Naive B cell (primary cell): Measurements from ENCODE around the gene C1orf167. TPM values are rescaled to one million over a fixed set of nuclear protein-coding genes. Genes with fewer than 3 reads are reported as not detected.

Experiments
- ATAC-seq, 2 donors: fragments of 150-1000 bp; cut with Tn5 transposase; 2 replicates each; pipeline ENCODE4 v1.10.0; 2021; ENCODE audit warnings: low read depth in 2 of 2, mild to moderate bottlenecking in 2 of 2, moderate library complexity in 2 of 2
- DNase-seq: peaks from one replicate; pipeline ENCODE4 v3.0.0; 2022
- H3K27ac Mint-ChIP-seq, 6 donors: one replicate each; pipeline ENCODE4 v1.8.0; 2020 to 2022; ENCODE audit warnings: mild to moderate bottlenecking in 6 of 6, mixed read lengths in 6 of 6, moderate library complexity in 5 of 6, inconsistent platforms in 2 of 6
- H3K27me3 Mint-ChIP-seq, 3 donors: one replicate each; pipeline ENCODE4 v1.8.0; 2021 to 2022; ENCODE audit warnings: mixed read lengths in 3 of 3, mild to moderate bottlenecking in 1 of 3
- H3K36me3 Mint-ChIP-seq, 2 donors: one replicate each; pipeline ENCODE4 v1.8.0; 2020 to 2022; ENCODE audit warnings: mixed read lengths in 2 of 2, inconsistent platforms in 1 of 2, mild to moderate bottlenecking in 1 of 2
- H3K4me1 Mint-ChIP-seq, 3 donors: one replicate each; pipeline ENCODE4 v1.8.0; 2020 to 2022; ENCODE audit warnings: mixed read lengths in 3 of 3, inconsistent platforms in 1 of 3, mild to moderate bottlenecking in 1 of 3, moderate library complexity in 1 of 3
- H3K4me3 Mint-ChIP-seq, 8 donors: one replicate each; pipeline ENCODE4 v1.8.0; 2020 to 2022; ENCODE audit warnings: mild to moderate bottlenecking in 8 of 8, mixed read lengths in 8 of 8, moderate library complexity in 8 of 8, inconsistent platforms in 2 of 8
- H3K9me3 Mint-ChIP-seq, 7 donors: one replicate each; pipeline ENCODE4 v1.8.0; 2020 to 2022; ENCODE audit warnings: mixed read lengths in 7 of 7, mild to moderate bottlenecking in 5 of 7, inconsistent platforms in 2 of 7, moderate library complexity in 1 of 7
- polyA plus RNA-seq, 6 donors: library from polyadenylated mRNA; unstranded; fragments of 300-500 nt; fragmentation: Illumina TruSeq; gene quantifications; one replicate each; pipeline ENCODE4 v1.2.3, GENCODE V29; 2021; ENCODE audit warnings: low read depth in 6 of 6

The C1orf167 gene
- polyA plus RNA-seq, 6 donors from 2014 or later = 2.9 TPM; not detected in 5

- Mint-ChIP-seq H3K27me3 (no peaks in the 10 kb centered on the region), H3K4me1 (peaks cover 28 to 61% (median 52%) of the 10 kb centered on the region in 3 donors), H3K9me3 (no peaks in the 10 kb centered on the region), H3K4me3 (peak overlapping the region in 5 of 8 donors; percentile 3 to 77 (median 41)), H3K27ac (peak overlapping the region in 4 of 6 donors; percentile 63 to 81 (median 68)), H3K36me3 (no peaks in the 10 kb centered on the region)
- ATAC-seq (no peak), DNase-seq (no peak)
Measured at GRCh38 chr1:11740258-11741192, 21.5 kb upstream of the C1orf167 start.

- H3K27ac Mint-ChIP-seq = peak overlapping the region in 1 of 6 donors; percentile 66
Measured at GRCh38 chr1:11741482-11741881, 20.5 kb upstream of the C1orf167 start.

GRCh38 chr1:11741919-11742558, 20.0 kb upstream of the C1orf167 start:
- ATAC-seq = no peak
- Mint-ChIP-seq H3K4me3 (peak overlapping the region in 1 of 8 donors; percentile 53), H3K27me3 (no peaks in the 10 kb centered on the region), H3K9me3 (no peaks in the 10 kb centered on the region), H3K4me1 (peaks cover 30 to 51% (median 39%) of the 10 kb centered on the region in 3 donors), H3K27ac (peak overlapping the region in 1 of 6 donors; percentile 24), H3K36me3 (peaks cover 7 to 10% of the 10 kb centered on the region in 2 donors)
- no peak for DNase-seq

More at GRCh38 chr1:11741482-11741881, 20.5 kb upstream of the C1orf167 start:
- Mint-ChIP-seq H3K9me3 (no peaks in the 10 kb centered on the region), H3K36me3 (peaks cover 1 to 7% of the 10 kb centered on the region in 2 donors), H3K27me3 (no peaks in the 10 kb centered on the region), H3K4me1 (peaks cover 28 to 56% (median 44%) of the 10 kb centered on the region in 3 donors), H3K4me3 (peak overlapping the region in 1 of 8 donors; percentile 77)
- ATAC-seq (no peak), DNase-seq (no peak)

GRCh38 chr1:11744287-11744686, 17.7 kb upstream of the C1orf167 start:
- DNase-seq (no peak), ATAC-seq (no peak)
- no peaks in the 10 kb centered on the region for H3K27me3 Mint-ChIP-seq
- peak overlapping the region in 1 of 6 donors; percentile 9 for H3K27ac Mint-ChIP-seq
- H3K36me3 Mint-ChIP-seq = peaks cover 10 to 13% of the 10 kb centered on the region in 2 donors
- H3K9me3 Mint-ChIP-seq = no peaks in the 10 kb centered on the region
- H3K4me1 Mint-ChIP-seq = peaks cover 25 to 38% (median 27%) of the 10 kb centered on the region in 3 donors
- H3K4me3 Mint-ChIP-seq = no peak overlapping the region

- Mint-ChIP-seq H3K9me3 (no peaks in the 10 kb centered on the region), H3K27ac (no peak overlapping the region), H3K4me1 (peaks cover 9 to 24% (median 15%) of the 10 kb centered on the region in 3 donors), H3K27me3 (no peaks in the 10 kb centered on the region), H3K36me3 (peaks cover 10 to 13% of the 10 kb centered on the region in 2 donors), H3K4me3 (no peak overlapping the region)
- no peak for ATAC-seq
- no peak for DNase-seq
Measured at GRCh38 chr1:11746092-11746491, 15.9 kb upstream of the C1orf167 start.

GRCh38 chr1:11746795-11747487, 15.1 kb upstream of the C1orf167 start:
- no peaks in the 10 kb centered on the region for H3K27me3 Mint-ChIP-seq
- ATAC-seq (no peak), DNase-seq (no peak)
- no peaks in the 10 kb centered on the region for H3K9me3 Mint-ChIP-seq
- peaks cover 10 to 13% of the 10 kb centered on the region in 2 donors for H3K36me3 Mint-ChIP-seq
- H3K4me3 Mint-ChIP-seq = no peak overlapping the region
- H3K4me1 Mint-ChIP-seq = peaks cover 5 to 16% (median 13%) of the 10 kb centered on the region in 3 donors
- peak overlapping the region in 2 of 6 donors; percentile 68 to 69 for H3K27ac Mint-ChIP-seq

GRCh38 chr1:11748294-11749202, 13.4 kb upstream of the C1orf167 start:
- H3K27me3 Mint-ChIP-seq = no peaks in the 10 kb centered on the region
- no peaks in the 10 kb centered on the region for H3K9me3 Mint-ChIP-seq
- H3K4me1 Mint-ChIP-seq = peaks cover 5 to 9% (median 8%) of the 10 kb centered on the region in 3 donors
- ATAC-seq (no peak), DNase-seq (no peak)
- peaks cover 10 to 13% of the 10 kb centered on the region in 2 donors for H3K36me3 Mint-ChIP-seq
- H3K4me3 Mint-ChIP-seq = no peak overlapping the region
- H3K27ac Mint-ChIP-seq = peak overlapping the region in 4 of 6 donors; percentile 33 to 80 (median 75)

- no peaks in the 10 kb centered on the region for H3K9me3 Mint-ChIP-seq
- ATAC-seq (peak; percentile 47 to 70), DNase-seq (peak; percentile 42)
- H3K27me3 Mint-ChIP-seq = no peaks in the 10 kb centered on the region
- H3K36me3 Mint-ChIP-seq = peaks cover 10 to 13% of the 10 kb centered on the region in 2 donors
- peak overlapping the region in 4 of 6 donors; percentile 33 to 80 (median 75) for H3K27ac Mint-ChIP-seq
- no peak overlapping the region for H3K4me3 Mint-ChIP-seq
- H3K4me1 Mint-ChIP-seq = peaks cover 5 to 9% (median 8%) of the 10 kb centered on the region in 3 donors
Measured at GRCh38 chr1:11749203-11749689, 12.7 kb upstream of the C1orf167 start.

- peaks cover 10 to 13% of the 10 kb centered on the region in 2 donors for H3K36me3 Mint-ChIP-seq
- ATAC-seq (no peak), DNase-seq (no peak)
- H3K4me1 Mint-ChIP-seq = peaks cover 5 to 9% (median 5%) of the 10 kb centered on the region in 3 donors
- no peak overlapping the region for H3K27ac Mint-ChIP-seq
- H3K4me3 Mint-ChIP-seq = no peak overlapping the region
- H3K9me3 Mint-ChIP-seq = no peaks in the 10 kb centered on the region
- no peaks in the 10 kb centered on the region for H3K27me3 Mint-ChIP-seq
Measured at GRCh38 chr1:11749996-11750395, 12.0 kb upstream of the C1orf167 start.

- ATAC-seq (no peak), DNase-seq (no peak)
- no peak overlapping the region for H3K4me3 Mint-ChIP-seq
- no peaks in the 10 kb centered on the region for H3K9me3 Mint-ChIP-seq
- peaks cover 6 to 13% of the 10 kb centered on the region in 2 donors for H3K36me3 Mint-ChIP-seq
- peaks cover 0 to 4% (median 1%) of the 10 kb centered on the region in 3 donors for H3K27me3 Mint-ChIP-seq
- H3K27ac Mint-ChIP-seq = no peak overlapping the region
- H3K4me1 Mint-ChIP-seq = peaks cover 5 to 9% (median 5%) of the 10 kb centered on the region in 3 donors
Measured at GRCh38 chr1:11751087-11751486, 10.9 kb upstream of the C1orf167 start.

- Mint-ChIP-seq H3K9me3 (no peaks in the 10 kb centered on the region), H3K27me3 (peaks cover 4 to 11% (median 6%) of the 10 kb centered on the region in 3 donors), H3K27ac (no peak overlapping the region), H3K36me3 (peaks cover 0 to 6% of the 10 kb centered on the region in 2 donors), H3K4me3 (no peak overlapping the region), H3K4me1 (peaks cover 5% of the 10 kb centered on the region in 3 donors)
- DNase-seq (no peak), ATAC-seq (no peak)
Measured at GRCh38 chr1:11752359-11753088, 9.5 kb upstream of the C1orf167 start.
